HG03460 (cell line): ENCODE data around the gene PHF20.
"Not testable (repeated sequence)": the region's sequence is repeated elsewhere in the genome, so short reads cannot be mapped to it uniquely, and the experiment has no call there.

Source experiments
- ATAC-seq: cut with Tn5 transposase; IDR thresholded peaks from one replicate; pipeline ENCODE4 v1.9.1; 2021; ENCODE audit not compliant: unreplicated experiment

PHF20 gene

DNA sequence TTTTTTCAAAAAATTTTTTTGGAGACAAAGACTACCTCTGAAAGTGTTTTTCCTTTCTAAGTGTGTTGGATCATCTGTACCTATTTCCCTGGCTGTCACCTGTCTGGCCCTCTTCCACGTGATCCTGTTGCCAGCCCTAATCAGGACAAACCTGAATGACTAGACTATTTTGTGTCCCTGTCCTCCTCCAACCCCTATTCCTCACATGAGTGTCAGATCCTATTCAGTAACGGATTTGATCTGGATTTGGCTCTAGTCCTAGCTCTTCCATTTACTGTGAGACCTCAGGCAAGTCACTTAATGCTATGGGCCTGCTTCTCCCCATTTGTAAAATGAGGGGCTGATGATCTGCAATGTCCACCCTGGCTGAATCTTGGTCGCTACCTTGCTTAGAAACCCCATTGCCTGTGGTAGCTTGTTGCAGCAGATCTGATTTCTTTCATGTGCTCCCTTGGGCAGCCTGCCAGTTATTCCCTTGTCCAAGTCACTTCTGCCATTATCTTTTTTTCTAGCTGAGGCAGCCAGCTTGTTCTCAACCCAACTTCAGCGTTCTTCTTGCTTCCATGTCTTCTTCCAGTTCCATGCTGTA lies 4.8 kb downstream of the PHF20 start:
- ATAC-seq, result no peak

DNA sequence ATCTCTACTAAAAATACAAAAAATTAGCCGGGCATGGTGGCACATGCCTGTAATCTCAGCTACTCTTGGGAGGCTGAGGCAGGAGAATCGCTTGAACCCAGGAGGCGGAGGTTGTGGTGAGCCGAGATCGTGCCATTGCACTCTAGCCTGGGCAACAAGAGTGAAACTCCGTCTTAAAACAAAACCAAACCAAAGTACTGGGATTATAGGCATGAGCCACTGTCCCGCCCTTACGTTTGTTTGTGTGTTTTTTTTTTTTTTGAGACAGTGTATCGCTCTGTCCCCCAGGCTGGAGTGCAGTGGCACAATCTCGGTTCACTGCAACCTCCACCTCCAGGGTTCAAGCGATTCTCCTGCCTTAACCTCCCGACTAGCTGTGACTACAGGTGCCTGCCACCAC lies 12.0 kb downstream of the PHF20 start:
- not testable (repeated sequence) for ATAC-seq

DNA sequence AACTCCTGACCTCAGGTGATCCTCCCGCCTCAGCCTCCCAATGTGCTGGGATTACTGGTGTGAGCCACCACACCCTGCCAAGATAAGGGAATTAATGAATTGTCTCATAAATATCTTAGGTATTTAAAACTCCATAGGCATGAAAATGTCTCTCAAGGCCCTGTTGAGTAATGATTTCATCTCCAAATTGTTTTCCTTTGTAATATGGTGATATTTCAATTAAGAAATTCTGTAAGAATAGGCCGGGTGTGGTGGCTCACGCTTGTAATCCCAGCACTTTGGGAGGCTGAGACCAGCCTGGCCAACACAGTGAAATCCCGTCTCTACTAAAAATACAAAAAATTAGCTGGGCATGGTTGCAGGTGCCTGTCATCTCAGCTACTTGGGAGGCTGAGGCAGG lies 13.7 kb downstream of the PHF20 start:
- ATAC-seq, result not testable (repeated sequence)

DNA sequence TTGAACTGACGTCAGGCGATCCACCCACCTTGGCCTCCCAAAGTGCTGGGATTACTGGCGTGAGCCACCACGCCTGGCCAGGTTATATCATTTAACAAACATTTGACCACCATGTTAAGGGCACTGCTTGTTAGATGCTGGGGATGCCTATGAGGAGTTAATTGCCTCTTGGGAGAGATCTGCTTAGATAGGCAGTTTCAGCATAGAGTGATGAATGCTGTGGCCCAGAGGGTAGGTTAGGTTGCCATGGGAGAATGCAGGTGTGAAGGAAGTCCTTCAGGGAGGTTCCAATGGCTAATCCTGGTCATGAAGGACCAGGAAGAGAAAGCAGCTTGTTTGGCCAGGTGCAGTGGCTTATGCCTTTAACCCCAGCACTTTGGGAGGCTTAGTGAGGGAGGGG lies 17.0 kb downstream of the PHF20 start:
- ATAC-seq, result no peak

DNA sequence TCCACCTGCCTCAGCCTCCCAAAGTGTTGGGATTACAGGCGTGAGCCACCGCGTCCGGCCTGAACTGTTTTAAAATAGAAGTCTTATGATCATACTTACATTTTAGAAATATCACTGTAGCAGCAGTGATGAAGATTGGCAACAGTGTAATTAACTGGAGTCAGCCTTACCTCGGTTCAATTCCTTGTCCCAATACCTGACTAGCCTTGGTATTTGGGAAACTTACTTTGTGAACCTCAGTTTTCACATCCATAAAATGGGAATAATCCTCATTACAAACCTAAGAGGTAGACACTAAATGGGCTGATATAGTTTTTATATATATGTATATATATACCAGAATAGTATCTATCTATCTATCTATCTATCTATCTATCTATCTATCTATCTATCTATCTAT lies 19.3 kb downstream of the PHF20 start:
- ATAC-seq, result no peak

DNA sequence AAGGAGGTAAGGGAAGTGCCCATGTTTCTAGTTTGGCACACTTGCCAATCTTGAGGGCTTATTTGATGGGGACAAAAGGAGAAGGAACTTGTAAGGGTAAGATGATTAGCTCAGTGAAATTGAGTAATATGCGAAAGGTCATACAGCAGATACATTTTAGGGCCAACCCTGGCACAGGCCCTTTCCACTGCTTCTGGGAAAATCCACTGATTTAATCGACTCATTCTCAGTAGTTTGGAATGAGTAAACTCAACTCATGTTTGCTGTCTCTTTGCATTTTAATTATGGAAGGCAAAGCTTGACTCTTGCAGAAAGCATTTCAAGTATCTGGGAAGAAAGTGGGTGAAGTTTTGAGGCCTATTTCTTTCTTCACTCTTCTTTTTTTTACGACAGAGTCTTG lies 20.0 kb downstream of the PHF20 start:
- no peak for ATAC-seq

DNA sequence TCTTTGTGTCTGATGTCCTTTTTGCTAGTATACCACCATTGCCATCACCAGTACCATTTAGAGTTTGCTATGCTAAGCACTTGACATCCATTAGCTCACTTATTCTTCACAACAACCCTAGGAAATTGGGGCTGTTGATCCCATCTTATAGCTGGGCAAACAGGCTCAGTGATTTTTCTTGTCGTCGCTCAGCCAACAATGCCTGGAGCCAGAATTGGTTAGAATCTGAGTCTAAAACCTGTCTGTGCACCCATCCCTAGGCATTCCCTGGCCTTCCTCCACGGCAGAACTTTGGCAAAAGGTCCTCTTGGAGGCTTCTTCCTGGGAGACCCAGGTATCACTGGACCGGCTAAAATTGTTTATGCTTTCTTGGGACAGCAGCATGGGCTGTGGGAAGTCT lies 20.9 kb downstream of the PHF20 start:
- no peak for ATAC-seq

DNA sequence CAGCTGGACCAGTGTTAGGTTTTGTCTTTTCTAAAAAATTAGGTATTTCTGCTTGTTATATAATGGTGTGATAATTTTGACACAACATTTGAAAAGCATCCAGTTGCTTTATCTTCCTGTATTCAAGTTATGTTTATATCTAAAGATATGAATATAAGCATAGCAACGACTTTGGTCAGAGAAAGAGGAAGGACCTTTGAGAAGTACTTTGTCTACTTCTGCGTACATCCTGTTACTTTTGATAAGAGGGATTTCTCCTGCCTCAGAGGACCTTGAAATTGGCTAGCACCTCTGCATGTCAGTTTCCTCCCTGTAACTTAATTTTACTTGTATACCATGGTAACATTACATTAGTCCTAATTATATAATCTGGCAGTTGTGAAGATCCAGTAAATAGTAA lies 24.8 kb downstream of the PHF20 start:
- no peak for ATAC-seq

DNA sequence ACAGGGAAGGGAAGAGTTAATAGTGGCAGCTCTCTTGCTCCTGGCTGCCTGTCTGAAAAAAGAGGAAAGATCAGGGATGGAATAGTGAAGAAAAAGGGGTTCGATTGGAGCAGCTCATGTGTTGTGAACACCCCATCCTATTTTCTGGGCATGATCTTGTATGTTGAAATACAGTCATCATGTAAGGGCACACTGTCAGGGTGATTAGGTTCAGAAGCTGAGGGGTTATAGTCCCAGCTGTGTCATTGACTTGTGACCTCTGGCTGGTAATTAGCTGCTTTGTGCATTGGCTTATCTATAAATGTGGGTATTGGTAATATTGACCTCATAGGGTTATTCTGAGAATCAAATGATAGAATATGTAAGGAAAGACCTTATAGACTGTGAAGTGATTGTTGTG lies 30.1 kb downstream of the PHF20 start:
- no peak for ATAC-seq

DNA sequence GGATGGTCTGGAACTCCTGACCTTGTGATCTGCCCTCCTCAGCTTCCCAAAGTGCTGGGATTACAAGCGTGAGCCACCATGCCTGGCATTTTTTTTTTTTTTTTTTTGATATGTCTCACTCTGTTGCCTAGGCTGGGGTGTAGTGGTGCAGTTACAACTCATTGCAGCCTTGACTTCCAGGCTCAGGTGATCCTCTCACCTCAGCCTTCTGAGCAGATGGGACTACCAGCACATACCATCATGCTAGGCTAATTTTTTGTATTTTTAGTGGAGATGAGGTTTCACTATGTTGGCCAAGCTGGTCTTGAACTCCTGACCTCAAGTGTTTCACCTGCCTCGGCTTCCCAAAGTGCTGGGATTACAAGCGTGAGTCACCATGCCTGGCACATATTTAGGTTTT lies 34.3 kb downstream of the PHF20 start:
- no peak for ATAC-seq

DNA sequence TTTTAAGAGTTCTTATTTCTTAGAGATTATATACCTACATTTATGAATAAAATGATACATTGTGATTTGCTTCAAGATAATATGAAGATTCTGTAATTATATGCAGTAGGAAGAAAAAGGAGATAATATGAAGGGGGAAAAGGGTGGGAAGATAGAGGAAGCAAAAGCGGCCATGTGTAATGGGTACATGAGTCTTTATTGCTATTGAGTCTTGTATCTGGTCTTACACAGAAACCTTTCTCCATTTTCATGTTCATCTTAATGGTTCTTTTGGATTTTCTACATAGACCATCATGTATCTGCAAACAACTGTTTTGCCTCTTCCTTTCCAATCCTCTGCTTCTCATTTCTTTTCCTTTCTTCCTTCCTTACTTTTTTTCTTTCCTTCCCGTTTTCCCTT lies 36.1 kb downstream of the PHF20 start:
- ATAC-seq, result no peak

DNA sequence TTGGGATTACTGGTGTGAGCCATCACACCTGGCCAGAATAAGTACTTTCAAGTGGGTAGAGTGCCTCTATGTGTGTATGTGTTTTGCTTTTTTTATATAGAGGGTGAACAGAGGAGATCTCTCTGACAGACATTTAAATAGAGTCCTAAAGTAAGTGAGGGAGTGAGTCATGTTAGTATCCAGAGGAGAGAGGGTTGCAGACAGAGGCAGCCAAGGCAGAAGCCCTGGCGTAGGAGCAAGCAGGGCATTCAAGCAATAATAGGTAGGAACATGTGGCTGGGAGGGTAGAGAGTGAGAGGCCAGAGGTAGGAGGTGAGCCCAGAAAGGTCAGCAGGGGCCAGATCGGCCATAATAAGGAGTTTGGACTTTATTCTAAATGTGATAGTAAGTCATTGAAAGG lies 48.9 kb downstream of the PHF20 start:
- no peak for ATAC-seq

DNA sequence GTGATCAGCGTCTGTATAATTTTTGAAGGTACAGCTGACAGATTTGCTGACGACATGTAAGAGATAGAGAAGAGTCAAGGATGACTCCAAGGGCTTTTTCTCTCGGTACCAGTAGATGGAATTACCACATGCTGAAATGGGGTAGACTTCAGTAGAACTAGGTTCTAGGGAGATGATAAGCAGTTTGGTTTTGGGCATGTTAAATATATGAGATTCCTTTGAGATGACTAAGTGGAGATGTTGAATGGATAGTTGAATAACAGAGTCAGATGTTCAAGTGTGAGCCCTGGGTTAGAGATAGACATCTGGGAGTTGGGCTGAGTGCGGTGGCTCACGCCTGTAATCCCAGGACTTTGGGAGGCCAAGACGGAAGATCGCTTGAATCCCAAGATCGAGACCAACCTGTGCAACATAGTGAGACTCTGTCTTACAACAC lies 50.0 kb downstream of the PHF20 start:
- ATAC-seq, result no peak

DNA sequence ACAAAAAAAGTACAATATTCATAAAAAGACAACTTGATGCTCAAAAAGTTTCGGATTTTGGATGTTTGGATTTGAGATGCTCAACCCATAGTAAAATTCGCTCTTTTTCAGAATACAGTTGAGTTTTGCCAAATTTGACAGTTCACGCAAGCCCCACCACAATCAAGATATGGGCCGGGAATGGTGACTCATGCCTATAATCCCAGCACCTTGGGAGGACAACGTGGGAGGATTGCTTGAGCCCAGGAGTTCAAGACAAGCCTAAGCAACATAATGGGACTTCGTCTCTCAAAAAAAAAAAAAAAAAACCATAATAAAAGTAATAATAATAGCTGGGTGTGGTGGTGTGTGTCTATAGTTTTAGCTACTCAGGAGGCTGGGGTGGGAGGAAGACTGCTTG lies 51.3 kb downstream of the PHF20 start:
- ATAC-seq, result no peak

DNA sequence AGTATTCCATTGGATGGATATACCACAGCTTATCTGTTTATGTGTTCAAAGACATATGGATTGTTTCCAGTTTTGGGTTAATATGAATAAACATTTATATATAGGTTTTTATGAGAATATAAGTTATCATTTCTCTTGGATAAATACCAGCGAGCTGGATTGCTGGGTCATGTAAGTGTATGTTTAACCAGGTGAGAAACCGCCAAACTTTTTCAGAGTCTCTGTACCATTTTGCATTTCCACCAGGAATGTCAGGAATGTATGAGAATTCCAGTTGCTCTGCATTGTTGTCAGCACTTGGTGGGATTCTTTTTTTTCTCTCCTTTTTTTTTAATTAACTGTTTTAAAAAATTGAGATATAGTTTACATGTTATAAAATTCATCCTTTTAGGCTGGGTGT lies 52.1 kb downstream of the PHF20 start:
- no peak for ATAC-seq

DNA sequence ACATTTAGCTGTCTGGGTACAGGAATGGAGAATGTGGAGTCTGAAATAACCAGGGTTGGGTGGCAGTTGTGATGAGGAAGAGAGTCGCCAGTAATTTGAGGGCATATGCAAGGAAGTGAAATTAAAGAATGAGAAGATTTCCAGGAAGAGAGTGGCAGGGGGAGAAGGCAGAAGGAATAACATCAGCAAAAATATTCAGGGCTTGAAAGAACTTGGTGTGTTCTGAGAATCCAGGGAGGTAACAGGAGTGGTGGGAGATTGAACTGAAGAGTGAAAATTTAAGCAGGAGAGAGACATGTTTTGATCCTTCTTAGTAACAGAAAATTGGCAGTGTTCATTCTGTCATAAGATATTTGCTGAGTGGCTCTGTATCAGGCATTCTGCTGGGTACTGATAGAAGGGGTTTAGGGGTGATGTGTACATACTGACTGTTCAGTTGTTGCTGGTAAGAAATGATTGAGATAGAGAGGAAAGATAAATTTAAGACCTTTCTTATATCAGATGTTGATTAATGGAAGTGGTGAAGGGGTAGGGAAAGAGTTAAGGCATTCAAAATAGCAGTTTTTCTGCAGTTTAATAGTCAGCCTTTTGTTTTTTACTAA lies 54.7 kb downstream of the PHF20 start:
- no peak for ATAC-seq

DNA sequence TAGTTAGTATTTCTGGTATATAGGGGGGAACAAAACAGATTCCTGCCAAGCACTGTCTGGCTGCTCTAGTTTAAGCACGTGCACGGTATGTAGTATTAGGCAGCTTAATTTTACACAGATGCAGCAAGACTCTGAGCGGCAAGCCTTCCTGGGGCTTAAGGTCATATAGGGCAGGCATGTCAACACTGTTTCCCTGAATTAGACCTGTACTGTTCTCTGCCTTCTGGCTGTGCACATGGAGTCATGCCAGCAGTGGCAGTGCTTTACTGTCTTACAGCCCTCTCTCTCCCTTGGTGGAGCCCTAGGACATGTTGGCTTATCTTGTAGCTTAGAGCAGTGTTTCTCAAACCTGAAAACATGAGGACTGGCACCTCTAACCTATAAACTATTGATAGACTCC lies 56.6 kb downstream of the PHF20 start:
- ATAC-seq, result no peak

DNA sequence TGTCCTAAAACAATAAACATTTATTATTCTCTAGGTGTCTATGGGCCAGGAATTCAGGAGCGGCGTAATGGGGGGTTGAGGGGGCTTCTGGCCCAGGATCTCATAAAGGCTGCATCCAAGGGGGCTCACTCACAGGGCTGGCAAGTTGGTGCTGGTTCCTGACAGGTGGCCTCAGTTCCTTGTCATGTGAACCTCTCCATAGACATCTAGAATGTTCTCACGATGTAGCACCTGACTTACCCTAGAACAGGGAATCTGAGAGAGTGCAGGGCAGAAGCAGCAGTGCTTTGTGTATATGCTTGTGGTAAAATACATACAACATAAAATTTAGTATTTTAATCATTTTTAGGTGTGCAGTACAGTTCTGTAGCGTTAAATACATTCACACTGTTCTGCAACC lies 57.1 kb downstream of the PHF20 start:
- no peak for ATAC-seq

DNA sequence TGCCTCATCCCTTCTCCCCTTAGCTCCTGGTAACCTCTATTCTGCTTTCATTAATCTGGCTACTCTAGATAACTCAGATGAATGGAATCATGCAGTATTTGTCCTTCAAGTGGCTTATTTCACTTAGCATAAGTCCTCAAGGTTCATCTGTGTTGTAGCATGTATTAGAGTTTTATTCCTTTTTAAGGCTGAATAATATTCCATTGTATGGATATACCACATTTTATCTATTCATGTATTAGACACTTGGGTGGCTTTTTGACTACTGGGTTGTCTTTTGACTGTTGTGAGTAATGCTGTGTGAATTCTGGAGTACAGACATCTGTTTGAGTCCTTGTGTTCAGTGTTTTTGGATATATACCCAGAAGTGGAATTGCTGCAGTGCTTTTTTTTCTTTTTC lies 58.4 kb downstream of the PHF20 start:
- no peak for ATAC-seq

DNA sequence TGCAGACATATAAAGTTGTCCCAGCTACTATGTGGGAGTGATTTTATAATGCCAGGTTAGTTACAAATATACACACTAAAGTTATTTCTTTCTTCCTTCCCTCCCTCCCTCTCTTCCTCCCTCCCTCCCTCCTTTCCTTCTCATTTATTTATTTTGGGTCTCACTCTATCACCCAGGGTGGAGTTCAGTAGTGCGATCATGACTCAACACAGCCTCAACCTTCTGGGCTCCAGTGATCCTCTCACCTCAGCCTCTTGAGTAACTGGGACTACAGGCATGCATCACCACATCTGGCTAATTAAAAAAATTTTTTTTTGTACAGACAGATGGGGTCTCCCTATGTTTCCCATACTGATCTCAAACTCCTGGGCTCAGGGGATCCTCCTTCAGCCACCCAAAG lies 59.2 kb downstream of the PHF20 start:
- ATAC-seq, result no peak

DNA sequence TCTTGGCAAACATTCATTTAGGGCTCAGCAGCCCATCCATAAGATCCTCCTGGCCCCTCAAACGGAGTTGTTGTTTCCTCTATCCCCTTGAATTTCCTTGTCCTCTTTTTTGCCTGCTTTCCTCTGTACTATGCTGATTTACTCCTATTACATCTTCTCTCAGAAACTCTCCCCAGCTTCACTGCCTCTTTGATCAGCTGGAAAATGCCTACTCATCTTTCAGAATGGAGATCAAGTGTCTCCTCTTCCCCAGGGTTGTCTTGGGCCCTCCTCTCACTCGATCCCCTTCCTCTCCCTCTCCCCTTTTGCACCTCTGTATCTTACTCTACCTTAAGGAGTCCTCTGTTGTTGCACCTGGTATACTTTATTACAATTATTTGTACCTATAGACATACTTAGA lies 60.2 kb downstream of the PHF20 start:
- ATAC-seq, result no peak

DNA sequence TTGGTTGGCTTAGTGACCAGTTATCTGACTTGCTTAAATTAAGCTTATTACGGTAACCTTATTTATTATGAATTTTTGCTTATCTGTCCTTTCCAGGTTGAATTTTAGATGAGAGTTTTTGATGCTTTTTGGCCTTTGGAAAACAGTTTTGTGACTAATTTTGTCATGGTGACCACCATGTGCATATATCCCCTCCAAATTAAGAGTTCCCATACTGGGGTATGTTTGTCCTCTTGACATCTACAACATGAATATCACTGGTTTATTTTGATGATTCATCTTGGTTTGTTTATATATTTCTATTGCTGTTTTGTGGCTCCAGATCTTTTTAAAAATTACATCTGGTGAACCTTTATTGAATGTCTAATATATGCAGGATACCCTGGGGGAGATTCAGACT lies 61.4 kb downstream of the PHF20 start:
- no peak for ATAC-seq

DNA sequence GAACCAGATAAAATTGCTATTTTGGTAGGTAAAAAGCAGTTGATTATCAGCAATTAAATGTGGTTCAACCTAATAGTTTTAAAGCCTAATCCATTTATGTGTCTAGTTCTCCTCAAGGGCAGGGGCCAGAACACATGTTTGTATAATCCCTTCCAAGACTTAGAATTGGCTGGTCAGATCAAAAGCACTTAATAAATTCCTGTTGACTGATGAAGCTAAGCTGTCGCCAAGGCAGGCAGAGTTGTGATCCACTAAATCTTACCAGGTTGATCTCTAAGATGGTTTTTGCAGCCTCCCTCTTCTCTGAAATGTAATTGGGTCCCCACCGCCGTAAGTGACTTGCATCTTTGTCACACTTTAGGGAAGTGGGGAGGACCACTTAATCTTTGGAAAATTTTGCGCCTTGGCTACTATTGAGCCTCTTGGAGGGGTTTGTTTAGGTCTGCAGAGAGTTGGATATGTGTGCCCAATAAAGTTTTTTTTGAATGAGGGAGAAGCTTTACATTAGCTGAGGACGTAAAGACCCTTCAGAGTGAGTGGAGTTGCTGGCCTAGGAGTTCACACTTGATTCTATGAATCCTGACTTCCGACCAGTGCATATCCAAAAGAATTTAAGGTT lies 65.9 kb downstream of the PHF20 start:
- no peak for ATAC-seq
